ENCODE results near the gene H19.

H19 gene

DNA sequence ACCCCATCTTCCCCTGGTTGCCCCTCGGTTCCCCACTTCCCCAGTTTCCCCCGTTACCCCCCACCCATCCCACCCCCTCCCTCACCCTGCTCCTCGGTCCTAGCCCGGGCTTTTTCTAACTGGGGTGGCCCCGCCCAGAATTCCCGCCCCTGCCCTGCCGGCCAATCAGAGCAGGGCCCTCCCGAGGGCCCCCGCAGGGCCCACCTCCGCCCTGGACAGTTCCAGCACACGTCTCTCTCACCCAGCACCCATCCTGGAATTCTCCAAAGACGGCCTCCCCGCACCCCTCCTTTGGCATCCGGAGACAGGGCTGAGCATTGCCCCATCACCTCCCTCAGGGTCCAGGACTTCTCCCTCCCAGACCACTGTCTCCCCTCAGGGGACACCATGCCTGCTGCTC lies at the start of gene H19:
H19 (minus strand) TSS at position 88 of the 400 bp plus-strand sequence.
- no peak within 1 kb of the TSS for H3K4me3 Mint-ChIP-seq
- no peaks in the 10 kb centered on the region for H3K27me3 Mint-ChIP-seq
- DNase-seq: no peak
- no peaks in the 10 kb centered on the region for H3K9me3 Mint-ChIP-seq
- no peaks in the 10 kb centered on the region for H3K36me3 Mint-ChIP-seq (ENCODE audit: low read depth)
- H3K27ac Mint-ChIP-seq: no peak within 1 kb of the TSS
- H3K4me1 Mint-ChIP-seq (ENCODE audit: low read depth): no peaks in the 10 kb centered on the region

DNA sequence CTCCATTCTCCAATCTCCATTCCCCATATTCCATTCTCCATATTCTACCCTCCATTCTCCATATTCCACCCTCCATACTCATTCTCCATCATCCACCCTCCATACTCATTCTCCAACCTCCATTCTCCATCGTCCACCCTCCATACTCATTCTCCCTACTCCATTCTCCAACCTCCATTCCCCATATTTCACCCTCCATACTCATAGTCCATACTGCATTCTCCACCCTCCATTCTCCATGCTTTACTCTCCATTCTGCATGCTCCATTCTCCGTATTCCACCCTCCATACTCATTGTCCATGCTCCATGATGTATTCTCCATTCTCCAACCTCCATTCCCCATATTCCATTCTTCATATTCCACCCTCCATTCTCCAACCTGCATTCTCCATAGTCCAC lies 44.3 kb upstream of the H19 start:
- Mint-ChIP-seq H3K9me3 (no peaks in the 10 kb centered on the region), H3K4me3 (no peak overlapping the region), H3K4me1 (ENCODE audit: low read depth) (no peaks in the 10 kb centered on the region), H3K27me3 (no peaks in the 10 kb centered on the region), H3K27ac (no peak overlapping the region), H3K36me3 (ENCODE audit: low read depth) (no peaks in the 10 kb centered on the region)
- DNase-seq: no peak

DNA sequence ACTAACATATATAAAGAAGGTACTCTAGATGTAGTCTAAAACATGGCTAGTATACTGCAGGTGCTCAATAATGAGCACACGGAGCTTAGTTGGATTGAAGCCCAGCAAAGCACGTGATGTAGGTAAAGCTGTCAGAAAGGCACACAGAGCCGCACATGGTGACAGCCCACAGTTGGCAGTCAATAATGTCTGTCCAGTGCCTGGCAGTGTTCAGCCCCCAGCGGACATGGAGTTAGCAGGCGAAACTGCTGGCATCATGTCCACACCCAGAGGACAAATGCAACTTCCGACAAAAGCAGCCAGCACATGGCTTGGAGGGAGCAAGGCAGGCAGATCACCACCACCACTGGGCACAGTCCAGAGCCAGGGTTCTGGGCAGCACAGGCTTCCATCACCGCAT lies 43.5 kb upstream of the H19 start:
- no peaks in the 10 kb centered on the region for H3K4me1 Mint-ChIP-seq (ENCODE audit: low read depth)
- H3K9me3 Mint-ChIP-seq: no peaks in the 10 kb centered on the region
- no peaks in the 10 kb centered on the region for H3K36me3 Mint-ChIP-seq (ENCODE audit: low read depth)
- no peaks in the 10 kb centered on the region for H3K27me3 Mint-ChIP-seq
- no peak overlapping the region for H3K4me3 Mint-ChIP-seq
- DNase-seq: no peak
- no peak overlapping the region for H3K27ac Mint-ChIP-seq

DNA sequence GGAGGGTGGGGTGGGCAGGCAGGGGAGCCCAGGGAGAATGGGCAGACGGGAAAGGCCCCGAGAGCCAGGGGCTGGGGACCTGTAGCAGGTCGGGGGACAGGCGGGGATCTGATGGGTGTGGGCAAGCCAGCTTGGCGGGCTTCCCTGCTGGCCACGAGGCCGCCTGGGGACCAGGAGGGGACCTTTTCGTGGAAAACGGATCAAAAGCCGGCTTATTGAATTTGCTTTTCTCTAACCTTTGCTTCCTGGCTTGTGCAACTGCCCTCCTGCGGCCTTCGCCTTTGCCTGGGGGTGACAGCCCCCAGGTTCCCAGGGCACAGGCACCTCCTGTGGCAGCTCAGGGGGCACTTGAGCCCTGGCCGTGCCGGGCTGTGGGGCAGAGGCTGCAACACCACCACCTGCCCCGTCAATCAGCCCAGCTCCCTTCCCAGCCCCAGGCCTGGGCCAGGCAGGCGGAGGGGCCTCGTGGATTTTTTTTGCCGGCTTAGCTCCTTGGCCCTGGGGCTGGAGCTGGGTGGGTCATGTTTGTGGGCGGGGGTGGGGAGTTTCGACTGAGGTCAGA lies 41.6 kb upstream of the H19 start:
- H3K4me1 Mint-ChIP-seq (ENCODE audit: low read depth): no peaks in the 10 kb centered on the region
- H3K27ac Mint-ChIP-seq: no peak overlapping the region
- H3K9me3 Mint-ChIP-seq: no peaks in the 10 kb centered on the region
- no peaks in the 10 kb centered on the region for H3K27me3 Mint-ChIP-seq
- no peak overlapping the region for H3K4me3 Mint-ChIP-seq
- no peaks in the 10 kb centered on the region for H3K36me3 Mint-ChIP-seq (ENCODE audit: low read depth)
- DNase-seq: no peak

DNA sequence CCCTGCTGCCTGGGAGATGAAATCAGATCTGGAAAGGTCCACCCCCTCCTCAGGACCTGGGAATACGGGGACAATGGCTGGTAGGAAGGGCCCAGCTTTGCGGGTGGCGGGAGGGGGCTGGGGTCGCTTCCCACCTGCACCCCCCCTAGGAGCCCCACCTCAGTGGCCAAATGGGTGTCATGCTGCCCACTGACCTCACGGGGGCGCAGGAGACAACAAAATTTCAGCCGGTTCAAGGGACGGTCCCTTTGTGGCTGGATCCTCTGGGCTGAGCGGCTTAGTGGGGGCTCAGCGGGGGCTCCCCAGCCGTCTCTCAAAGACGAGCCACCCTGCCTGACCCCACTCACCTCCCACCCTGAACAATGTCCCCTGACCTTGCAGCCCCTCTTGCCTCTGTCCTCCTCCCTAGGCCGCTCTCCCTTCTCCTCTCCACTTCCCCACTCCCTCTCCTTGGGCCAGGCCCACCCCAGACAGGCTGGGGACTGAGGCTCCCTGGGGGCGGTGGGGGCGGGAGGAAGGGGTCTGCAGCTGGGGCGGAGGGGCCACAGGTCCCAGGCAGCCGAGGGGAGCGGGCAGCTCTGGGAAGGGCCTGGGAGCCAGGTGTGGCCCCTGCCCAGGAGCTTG lies 39.3 kb upstream of the H19 start:
- H3K36me3 Mint-ChIP-seq (ENCODE audit: low read depth): no peaks in the 10 kb centered on the region
- H3K4me1 Mint-ChIP-seq (ENCODE audit: low read depth): no peaks in the 10 kb centered on the region
- H3K27me3 Mint-ChIP-seq: no peaks in the 10 kb centered on the region
- no peak overlapping the region for H3K27ac Mint-ChIP-seq
- DNase-seq: no peak
- no peaks in the 10 kb centered on the region for H3K9me3 Mint-ChIP-seq
- no peak overlapping the region for H3K4me3 Mint-ChIP-seq

DNA sequence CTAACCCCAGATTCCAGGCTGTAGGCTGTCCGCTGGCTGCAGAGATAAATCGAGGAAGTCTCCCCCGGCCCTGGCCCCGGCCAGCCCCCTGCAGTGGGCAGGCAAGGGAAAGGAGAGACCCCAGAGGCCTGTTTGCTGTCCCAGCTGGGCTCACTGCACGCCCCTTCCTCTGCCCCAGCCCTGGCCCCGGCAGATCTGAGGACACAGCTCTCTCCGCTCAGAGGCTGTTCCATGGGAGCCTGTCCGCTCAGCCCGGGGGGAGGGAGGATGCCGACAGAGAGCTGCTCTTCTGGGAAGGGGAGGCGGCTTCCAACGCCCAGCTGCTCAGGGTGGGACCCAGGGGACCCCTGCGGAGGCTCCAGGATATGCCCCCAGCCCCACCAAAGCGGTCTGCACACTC lies 37.7 kb upstream of the H19 start:
- Mint-ChIP-seq H3K36me3 (ENCODE audit: low read depth) (no peaks in the 10 kb centered on the region), H3K4me1 (ENCODE audit: low read depth) (no peaks in the 10 kb centered on the region), H3K9me3 (no peaks in the 10 kb centered on the region), H3K27me3 (no peaks in the 10 kb centered on the region), H3K27ac (no peak overlapping the region), H3K4me3 (no peak overlapping the region)
- no peak for DNase-seq

DNA sequence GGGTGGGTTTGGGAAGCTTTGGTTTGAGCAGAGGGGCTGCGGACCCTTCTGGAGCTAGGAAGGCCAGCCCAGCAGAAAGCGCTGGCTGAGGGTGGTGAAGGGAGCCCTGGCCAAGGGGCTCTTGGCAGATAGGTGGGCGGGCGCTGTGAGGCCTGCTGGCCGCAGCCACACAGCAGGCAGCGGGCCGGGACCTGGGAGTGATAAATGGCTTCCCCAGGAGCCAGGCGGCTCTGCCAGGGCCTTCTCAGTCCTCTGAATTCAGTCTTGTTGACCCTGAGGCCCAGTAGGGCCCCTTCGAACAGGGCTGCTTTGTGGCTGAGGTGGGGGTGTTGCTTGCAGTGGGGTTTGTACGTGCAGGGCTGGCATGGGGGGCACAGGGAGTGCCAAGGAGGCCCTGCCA lies 33.4 kb upstream of the H19 start:
- no peak for DNase-seq
- H3K27ac Mint-ChIP-seq: no peak overlapping the region
- no peak overlapping the region for H3K4me3 Mint-ChIP-seq
- H3K36me3 Mint-ChIP-seq (ENCODE audit: low read depth): no peaks in the 10 kb centered on the region
- H3K27me3 Mint-ChIP-seq: no peaks in the 10 kb centered on the region
- H3K9me3 Mint-ChIP-seq: no peaks in the 10 kb centered on the region
- no peaks in the 10 kb centered on the region for H3K4me1 Mint-ChIP-seq (ENCODE audit: low read depth)

DNA sequence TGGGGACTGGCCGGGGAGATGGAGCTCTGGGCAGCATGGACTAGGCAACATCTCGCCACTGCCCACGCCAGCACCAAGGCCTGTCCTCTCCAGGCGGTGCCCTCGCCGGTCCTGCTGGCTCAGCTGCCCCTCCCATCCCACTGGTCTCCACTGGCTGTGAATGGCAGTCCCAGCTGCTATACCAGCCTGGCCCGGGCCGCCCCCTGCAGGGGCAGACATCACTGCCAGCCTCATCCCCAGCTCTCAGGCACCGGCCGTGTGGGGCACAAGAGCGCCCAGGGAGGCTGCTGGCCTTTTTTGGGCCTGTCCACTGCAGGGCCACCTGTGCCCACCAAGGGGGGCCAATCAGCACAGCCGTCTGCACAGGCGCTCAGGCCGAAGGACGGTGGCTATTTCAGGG lies 30.1 kb upstream of the H19 start:
- H3K4me3 Mint-ChIP-seq: no peak overlapping the region
- H3K36me3 Mint-ChIP-seq (ENCODE audit: low read depth): no peaks in the 10 kb centered on the region
- H3K9me3 Mint-ChIP-seq: no peaks in the 10 kb centered on the region
- H3K27me3 Mint-ChIP-seq: no peaks in the 10 kb centered on the region
- H3K27ac Mint-ChIP-seq: no peak overlapping the region
- DNase-seq: no peak
- H3K4me1 Mint-ChIP-seq (ENCODE audit: low read depth): no peaks in the 10 kb centered on the region

DNA sequence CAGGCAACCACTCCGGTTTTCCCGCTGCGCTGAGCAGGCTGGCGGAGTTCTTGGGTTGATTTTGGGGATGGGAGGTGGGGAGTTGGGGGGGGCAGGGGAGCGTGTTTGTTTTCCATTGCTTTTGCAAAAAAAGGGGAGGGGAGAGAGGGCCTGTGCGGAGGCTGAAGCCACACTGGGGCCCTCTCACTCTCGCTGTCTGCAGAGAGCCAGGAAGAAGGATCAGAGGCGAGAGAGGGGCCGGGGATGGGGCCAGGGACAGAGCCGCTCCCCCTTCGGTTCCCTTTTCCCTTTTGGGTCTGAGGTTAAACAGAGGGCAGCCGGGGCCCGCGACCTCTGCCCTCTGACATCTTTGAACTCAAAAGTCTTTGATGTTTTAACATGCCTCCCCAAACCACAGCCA lies 17.4 kb upstream of the H19 start:
- DNase-seq: no peak
- Mint-ChIP-seq H3K27me3 (no peaks in the 10 kb centered on the region), H3K4me1 (ENCODE audit: low read depth) (no peaks in the 10 kb centered on the region), H3K9me3 (no peaks in the 10 kb centered on the region), H3K4me3 (no peak overlapping the region), H3K36me3 (ENCODE audit: low read depth) (no peaks in the 10 kb centered on the region), H3K27ac (no peak overlapping the region)

DNA sequence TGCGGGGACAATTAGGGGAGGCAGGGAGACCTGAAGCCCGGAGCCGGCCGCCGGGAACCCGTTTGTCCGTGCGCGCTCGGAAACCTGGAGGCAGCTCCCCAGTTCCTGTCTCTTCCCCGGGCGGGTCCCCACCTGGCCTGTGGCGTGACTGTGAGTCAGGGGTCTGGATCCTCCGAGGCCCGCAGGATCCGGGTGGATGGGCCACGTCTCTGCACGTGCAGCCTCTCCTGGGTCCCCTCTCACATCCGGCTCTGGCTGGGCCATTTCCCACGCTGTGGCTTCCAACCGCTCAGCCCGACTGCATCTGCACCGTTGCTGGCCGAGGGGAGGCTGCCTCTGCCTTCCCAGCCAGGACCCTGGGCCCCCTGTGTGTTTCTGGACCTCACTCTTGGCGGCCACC lies 14.8 kb upstream of the H19 start:
- no peaks in the 10 kb centered on the region for H3K36me3 Mint-ChIP-seq (ENCODE audit: low read depth)

DNA sequence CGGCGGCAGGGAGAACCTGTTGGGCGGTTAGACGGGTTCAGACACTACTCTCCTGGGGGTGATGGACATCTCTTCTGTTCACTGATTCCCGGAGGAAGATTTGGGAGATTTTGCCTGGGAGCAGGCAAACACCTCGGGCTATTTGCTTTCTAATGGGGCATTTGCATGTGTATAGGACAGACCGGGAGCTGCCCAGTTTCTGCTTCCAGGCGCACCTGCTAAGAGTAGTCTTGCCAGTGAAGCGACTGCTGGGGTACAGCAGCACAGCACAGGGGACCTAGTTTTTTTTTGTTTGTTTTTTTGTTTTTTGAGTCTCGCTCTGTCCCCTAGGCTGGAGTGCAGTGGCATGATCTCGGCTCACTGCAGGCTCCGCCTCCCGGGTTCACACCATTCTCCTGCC lies 6.8 kb upstream of the H19 start:
- H3K4me1 Mint-ChIP-seq (ENCODE audit: low read depth): no peaks in the 10 kb centered on the region
- no peaks in the 10 kb centered on the region for H3K36me3 Mint-ChIP-seq (ENCODE audit: low read depth)
- no peak for DNase-seq
- H3K27me3 Mint-ChIP-seq: no peaks in the 10 kb centered on the region
- no peaks in the 10 kb centered on the region for H3K9me3 Mint-ChIP-seq
- no peak overlapping the region for H3K4me3 Mint-ChIP-seq
- H3K27ac Mint-ChIP-seq: no peak overlapping the region

More for the DNA sequence above, 14.8 kb upstream of the H19 start:
- Mint-ChIP-seq H3K27ac (no peak overlapping the region), H3K9me3 (no peaks in the 10 kb centered on the region), H3K4me3 (no peak overlapping the region), H3K27me3 (no peaks in the 10 kb centered on the region), H3K4me1 (ENCODE audit: low read depth) (no peaks in the 10 kb centered on the region)
- no peak for DNase-seq

DNA sequence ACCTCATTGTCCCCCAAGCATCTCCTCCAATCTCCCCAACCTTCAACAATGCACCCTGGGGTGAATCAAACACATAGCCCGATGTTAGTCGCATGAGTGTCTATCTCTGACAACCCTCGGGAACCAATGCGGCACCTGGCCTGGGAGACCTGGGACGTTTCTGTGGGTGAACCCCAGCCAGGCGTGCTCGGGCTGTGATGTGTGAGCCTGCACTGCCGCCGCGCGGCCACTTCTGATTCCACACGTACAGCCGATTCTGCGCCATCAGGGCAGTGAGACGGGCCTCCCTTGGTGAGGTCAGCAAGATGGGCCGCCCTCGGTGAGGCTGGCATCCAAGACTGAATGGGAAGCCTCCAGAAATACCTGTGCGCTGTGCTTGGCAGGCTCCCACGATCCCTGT lies 5.2 kb upstream of the H19 start:
- H3K4me3 Mint-ChIP-seq: no peak overlapping the region
- DNase-seq: no peak
- no peaks in the 10 kb centered on the region for H3K27me3 Mint-ChIP-seq
- H3K36me3 Mint-ChIP-seq (ENCODE audit: low read depth): no peaks in the 10 kb centered on the region
- no peak overlapping the region for H3K27ac Mint-ChIP-seq
- H3K9me3 Mint-ChIP-seq: no peaks in the 10 kb centered on the region
- no peaks in the 10 kb centered on the region for H3K4me1 Mint-ChIP-seq (ENCODE audit: low read depth)

DNA sequence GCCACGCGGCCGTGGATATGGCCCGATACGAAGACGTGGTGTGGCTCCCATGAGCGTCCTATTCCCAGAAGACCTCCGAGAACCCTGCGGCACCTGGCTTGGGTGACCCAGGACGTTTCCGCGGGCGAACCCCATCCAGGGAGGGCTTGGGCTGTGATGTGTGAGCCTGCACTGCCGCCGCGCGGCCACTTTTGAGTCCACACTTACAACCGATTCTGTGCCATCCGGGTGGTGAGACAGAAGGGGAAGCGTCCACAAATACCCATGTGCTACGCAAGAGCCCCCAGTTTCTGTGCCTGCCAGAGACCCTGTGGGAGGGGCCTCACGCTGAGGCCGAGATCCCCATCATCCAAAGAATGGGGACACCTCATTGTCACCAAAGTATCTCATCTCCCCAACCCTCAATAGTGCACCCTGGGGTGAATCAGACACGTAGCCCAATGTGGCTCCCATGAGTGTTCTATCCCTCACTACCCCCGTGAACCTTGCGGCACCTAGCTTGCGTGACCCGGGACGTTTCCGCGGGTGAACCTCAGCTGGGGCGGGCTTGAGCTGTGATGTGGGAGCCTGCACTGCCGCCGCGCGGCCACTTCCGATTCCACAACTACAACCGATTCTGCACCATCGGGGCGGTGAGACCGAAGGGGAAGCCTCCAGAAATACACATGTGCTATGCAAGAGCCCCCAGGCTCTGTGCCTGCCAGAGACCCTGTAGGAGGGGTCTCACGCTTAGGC lies 4.6 kb upstream of the H19 start:
- DNase-seq: no peak
- H3K4me1 Mint-ChIP-seq (ENCODE audit: low read depth): no peaks in the 10 kb centered on the region
- H3K27ac Mint-ChIP-seq: no peak overlapping the region
- H3K36me3 Mint-ChIP-seq (ENCODE audit: low read depth): no peaks in the 10 kb centered on the region
- no peaks in the 10 kb centered on the region for H3K9me3 Mint-ChIP-seq
- no peaks in the 10 kb centered on the region for H3K27me3 Mint-ChIP-seq
- no peak overlapping the region for H3K4me3 Mint-ChIP-seq

DNA sequence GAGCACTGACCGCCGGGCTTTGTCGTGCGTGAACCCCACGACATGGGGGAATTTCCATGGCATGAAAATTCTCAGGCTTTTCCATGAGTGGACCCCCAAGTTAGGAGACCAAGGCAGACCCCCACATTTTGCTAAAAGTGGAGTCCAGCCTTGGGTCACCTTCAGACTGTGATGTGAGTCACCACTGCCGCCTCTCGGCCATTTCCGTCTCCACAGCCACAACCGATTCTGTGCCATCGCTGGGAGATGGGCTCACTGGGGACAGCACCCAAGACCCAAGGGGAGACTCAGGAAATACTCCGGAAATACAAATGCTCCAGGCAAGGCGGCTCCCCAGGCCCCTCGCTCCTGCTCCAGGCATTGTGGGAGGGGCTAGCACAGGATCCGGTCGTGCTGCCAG lies 1.2 kb upstream of the H19 start:
- Mint-ChIP-seq H3K4me1 (ENCODE audit: low read depth) (no peaks in the 10 kb centered on the region), H3K27me3 (no peaks in the 10 kb centered on the region), H3K9me3 (no peaks in the 10 kb centered on the region), H3K36me3 (ENCODE audit: low read depth) (no peaks in the 10 kb centered on the region), H3K4me3 (no peak overlapping the region), H3K27ac (no peak overlapping the region)
- no peak for DNase-seq

DNA sequence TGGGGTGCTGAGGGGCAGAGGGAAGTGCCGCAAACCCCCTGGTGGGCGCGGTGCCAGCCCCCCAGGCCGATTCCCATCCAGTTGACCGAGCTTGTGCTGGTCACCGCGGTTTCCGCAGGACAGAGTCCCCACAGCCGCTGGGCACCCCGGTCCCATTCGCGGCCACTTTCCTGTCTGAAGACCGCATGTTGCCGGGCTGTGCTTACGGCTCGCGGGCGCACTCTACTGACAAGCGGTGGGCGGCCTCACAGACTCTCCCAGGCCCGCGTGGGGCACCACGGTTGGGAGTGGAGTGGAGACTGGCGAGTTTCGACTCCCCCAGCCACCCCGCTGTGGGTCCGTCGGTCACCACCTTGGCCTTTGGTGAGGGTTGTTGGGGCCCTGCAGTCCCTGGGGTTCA lies 648 bp upstream of the H19 start:
- H3K36me3 Mint-ChIP-seq (ENCODE audit: low read depth): no peaks in the 10 kb centered on the region
- no peaks in the 10 kb centered on the region for H3K9me3 Mint-ChIP-seq
- no peaks in the 10 kb centered on the region for H3K4me1 Mint-ChIP-seq (ENCODE audit: low read depth)
- H3K27ac Mint-ChIP-seq: no peak overlapping the region
- no peaks in the 10 kb centered on the region for H3K27me3 Mint-ChIP-seq
- H3K4me3 Mint-ChIP-seq: no peak overlapping the region
- DNase-seq: no peak
